Memory B cell (primary cell): ENCODE measurements around the gene MEIOSIN.
"Not testable (repeated sequence)": the region's sequence is repeated elsewhere in the genome, so short reads cannot be mapped to it uniquely, and the experiment has no call there.

Experiments used
- ATAC-seq: fragments of 150-1000 bp; cut with Tn5 transposase; 2 replicates; pipeline ENCODE4 v1.10.0; 2021; ENCODE audit warnings: low read depth, mild to moderate bottlenecking, moderate library complexity
- DNase-seq, 2 donors: peaks; one replicate each; pipeline ENCODE4 v3.0.0; 2022; ENCODE audit warnings: low spot score in 2 of 2
- H3K27ac Mint-ChIP-seq: one replicate; pipeline ENCODE4 v1.8.0; 2022; ENCODE audit warnings: mild to moderate bottlenecking, moderate library complexity, mixed read lengths
- H3K27me3 Mint-ChIP-seq: one replicate; pipeline ENCODE4 v1.8.0; 2022; ENCODE audit warnings: mixed read lengths
- H3K36me3 Mint-ChIP-seq: one replicate; pipeline ENCODE4 v1.8.0; 2022; ENCODE audit warnings: mild to moderate bottlenecking, mixed read lengths
- H3K4me1 Mint-ChIP-seq: one replicate; pipeline ENCODE4 v1.8.0; 2022; ENCODE audit warnings: mixed read lengths
- H3K4me3 Mint-ChIP-seq: one replicate; pipeline ENCODE4 v1.8.0; 2022; ENCODE audit warnings: mild to moderate bottlenecking, moderate library complexity, mixed read lengths
- H3K9me3 Mint-ChIP-seq: one replicate; pipeline ENCODE4 v1.8.0; 2022; ENCODE audit warnings: mixed read lengths

Gene MEIOSIN, protein sequence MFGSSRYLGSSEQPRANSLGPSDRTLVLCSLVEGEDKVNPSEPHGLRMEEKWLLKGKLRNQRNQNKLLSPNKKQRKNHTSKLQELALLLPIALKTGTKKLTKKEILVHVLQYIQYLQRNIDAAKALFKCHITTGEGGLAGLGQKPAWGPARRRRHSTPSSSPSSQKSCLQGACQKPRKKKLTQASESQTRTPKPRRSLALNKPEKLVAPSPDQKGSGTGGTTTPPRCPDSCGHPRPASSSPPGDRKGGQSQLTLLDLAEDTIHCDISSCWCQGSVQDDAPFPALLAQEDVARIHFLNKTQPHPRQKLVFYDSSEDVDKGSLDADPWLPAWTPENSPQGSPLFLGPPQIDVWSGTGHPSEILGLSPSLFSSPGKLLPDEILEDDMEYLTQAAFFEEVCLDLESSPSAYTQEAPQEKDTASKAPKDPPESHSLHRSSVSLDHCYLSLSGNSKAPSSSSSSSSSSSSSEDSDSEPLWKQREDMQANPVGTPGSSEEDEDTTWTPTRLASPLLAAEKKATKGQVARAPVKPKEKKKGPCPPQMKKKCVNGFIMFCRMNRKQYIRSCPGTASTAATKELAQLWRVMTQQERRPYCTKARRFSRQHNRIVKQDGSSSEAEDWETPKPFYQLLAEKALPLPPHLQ

DNA sequence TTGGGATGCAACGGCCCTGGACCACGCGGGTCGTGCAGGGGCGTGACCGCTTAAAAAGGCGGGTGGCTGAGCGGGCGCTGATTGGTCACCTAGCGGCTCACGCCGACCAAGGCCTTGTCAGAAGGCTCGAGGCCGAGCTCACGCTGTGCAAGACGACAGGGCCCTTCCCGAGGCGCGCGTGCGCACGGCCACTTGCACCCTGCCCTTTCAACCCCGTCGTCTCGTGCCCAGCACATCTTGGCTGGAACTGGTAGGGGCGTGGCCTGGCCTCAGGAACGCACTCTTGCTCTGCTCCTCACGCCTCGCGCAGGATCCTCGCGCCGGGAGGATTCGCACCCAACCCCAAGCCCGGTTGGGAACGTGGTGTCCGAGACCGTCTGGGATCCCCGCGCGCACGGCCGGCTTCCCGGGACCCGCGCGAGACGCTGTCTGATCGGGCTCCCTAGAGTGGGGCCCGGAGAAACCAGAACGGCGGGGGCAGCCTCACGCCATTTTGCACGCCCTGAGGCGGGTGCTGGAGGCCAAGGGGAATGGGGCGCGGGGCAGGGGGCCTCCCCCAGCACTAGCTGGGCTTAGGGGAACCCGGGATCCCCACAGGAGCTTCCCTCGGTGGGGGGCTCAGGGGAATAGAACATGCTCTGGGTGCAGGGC, at the start of gene MEIOSIN:
MEIOSIN (plus strand) TSS at position 280 of the 651 bp plus-strand sequence. CDS start 1,938 bp downstream, outside the sequence.
- DNase-seq (no peak), ATAC-seq (no peak)
- H3K9me3 Mint-ChIP-seq = no peaks in the 10 kb centered on the region
- no peak within 1 kb of the TSS for H3K4me3 Mint-ChIP-seq
- H3K27ac Mint-ChIP-seq = no peak within 1 kb of the TSS
- no peaks in the 10 kb centered on the region for H3K27me3 Mint-ChIP-seq
- no peaks in the 10 kb centered on the region for H3K36me3 Mint-ChIP-seq
- H3K4me1 Mint-ChIP-seq = peaks cover 14% of the 10 kb centered on the region

DNA sequence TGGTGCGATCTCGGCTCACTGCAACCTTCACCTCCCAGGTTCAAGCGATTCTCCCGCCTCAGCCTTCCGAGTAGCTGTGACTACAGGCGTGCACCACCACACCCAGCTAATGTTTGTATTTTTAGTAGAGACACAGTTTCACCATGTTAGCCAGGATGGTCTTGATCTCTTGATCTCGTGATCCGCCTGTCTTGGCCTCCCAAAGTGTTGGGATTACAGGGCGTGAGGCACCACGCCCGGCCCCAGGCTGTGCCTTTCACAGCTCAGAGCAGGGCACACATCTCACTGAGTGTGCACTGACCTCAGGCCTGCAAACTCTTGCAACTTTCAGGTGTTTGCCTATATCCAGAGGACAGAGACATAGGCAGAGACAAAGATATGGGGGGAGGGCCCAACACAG, 48.2 kb upstream of the MEIOSIN start:
- peaks cover 14% of the 10 kb centered on the region for H3K4me1 Mint-ChIP-seq
- H3K27ac Mint-ChIP-seq, ATAC-seq, H3K9me3 Mint-ChIP-seq, H3K4me3 Mint-ChIP-seq, H3K27me3 Mint-ChIP-seq, DNase-seq: not testable (repeated sequence)
- H3K36me3 Mint-ChIP-seq = peaks cover 19% of the 10 kb centered on the region

DNA sequence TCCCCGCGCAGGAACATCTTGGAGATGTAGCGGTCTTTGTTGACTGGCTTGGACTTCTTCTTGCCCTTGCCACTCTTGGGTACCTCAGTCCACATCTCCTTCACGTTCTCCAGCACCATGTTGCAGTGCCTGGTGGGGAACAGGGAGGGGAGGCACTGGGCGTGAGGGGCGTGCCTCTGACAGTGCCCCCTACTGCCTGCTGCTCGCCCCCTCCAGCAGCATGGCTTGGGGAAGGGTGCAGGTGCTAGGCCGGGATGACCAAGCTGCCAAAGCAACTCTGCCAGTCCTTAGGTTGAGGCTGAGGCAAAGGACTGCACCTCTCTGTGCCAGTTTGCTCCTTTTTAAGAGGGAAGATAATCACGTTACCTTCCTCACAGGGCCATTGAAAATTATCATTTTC, 45.6 kb upstream of the MEIOSIN start:
- H3K9me3 Mint-ChIP-seq = no peaks in the 10 kb centered on the region
- no peak overlapping the region for H3K4me3 Mint-ChIP-seq
- H3K36me3 Mint-ChIP-seq = peaks cover 21% of the 10 kb centered on the region

DNA sequence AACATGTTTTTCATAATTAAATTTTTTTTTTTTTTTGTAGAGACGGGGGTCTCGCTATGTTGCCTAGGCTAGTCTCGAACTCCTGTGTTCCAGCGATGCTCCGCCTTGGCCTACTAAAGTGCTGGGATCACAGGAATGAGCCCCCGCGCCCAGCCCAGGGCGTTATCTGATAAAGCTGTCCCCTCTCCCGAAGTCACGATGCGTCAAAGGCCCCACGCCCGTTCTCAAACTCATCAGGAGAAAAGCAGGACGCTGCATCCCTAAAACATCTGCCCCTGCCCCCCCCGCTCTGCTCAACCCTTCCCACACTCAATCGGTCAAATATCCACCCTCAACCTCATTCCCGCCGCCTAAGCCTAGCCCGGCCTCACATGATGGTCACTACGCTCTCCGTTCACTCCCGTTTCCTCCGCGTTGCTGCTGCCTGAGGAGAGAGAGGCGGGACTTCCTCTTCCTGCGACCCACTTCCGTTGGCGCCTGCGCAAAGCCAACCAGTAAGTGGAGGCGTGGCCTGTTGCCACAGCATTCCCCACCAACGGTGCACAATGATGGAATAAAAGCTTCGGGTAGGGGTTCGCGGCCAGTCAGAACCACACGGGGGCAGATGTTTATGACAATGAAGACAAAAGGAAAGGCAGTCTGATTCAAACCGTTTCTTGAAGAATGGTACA, 41.6 kb upstream of the MEIOSIN start, which contains the start of gene SNRPD2:
SNRPD2 (minus strand) TSS at position 438 of the 671 bp plus-strand sequence; CDS start at position 373, 65 bp downstream.
- Mint-ChIP-seq H3K4me3 (peak within 1 kb of the TSS; percentile 97), H3K36me3 (peaks cover 19% of the 10 kb centered on the region), H3K27ac (peak within 1 kb of the TSS; percentile 96), H3K9me3 (no peaks in the 10 kb centered on the region), H3K4me1 (peaks cover 13% of the 10 kb centered on the region), H3K27me3 (no peaks in the 10 kb centered on the region)
- ATAC-seq = peak; percentile 52
- DNase-seq = peak in 1 of 2 donors; percentile 92

More for the DNA sequence above, 45.6 kb upstream of the MEIOSIN start:
- no peak overlapping the region for H3K27ac Mint-ChIP-seq
- H3K4me1 Mint-ChIP-seq = peaks cover 13% of the 10 kb centered on the region
- ATAC-seq = no peak
- no peaks in the 10 kb centered on the region for H3K27me3 Mint-ChIP-seq
- no peak for DNase-seq

DNA sequence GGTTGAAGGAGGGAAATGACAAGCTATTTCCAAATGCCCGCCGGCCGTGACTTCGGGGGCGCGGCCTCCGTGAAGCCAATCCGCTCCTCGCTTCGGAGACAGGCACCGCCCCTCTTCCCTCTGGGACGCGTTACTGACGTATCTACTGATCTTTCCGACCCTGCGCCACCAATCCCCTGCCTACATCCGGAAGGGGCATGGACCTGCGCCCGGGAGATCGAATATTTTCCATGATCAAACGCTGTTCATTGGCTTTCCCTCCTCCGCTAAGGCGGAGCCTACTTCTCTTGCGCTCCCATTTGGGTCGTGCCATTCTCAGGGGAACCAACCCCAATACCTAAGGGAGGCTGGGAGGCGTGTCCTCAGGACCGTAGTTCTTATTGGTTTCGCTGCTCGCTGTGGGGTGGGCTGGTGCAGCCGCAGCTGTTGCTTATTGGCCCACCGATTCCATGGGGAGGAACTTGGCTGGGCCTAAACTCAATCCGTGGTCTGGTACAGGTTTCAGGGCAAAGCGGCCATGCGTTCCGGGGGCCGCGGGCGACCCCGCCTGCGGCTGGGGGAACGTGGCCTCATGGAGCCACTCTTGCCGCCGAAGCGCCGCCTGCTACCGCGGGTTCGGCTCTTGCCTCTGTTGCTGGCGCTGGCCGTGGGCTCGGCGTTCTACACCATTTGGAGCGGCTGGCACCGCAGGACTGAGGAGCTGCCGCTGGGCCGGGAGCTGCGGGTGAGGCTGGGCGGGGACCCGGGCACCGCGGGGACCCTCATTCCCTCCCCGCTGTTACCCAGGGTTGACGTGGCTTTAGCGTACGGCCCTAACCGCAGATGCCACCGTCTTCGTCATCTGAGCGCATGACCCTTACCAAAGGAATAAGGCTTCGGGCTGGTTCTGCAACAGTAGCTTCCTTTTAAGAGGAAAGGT, 40.8 kb upstream of the MEIOSIN start, which contains the start of gene QPCTL:
QPCTL (plus strand) TSS at position 480 of the 919 bp plus-strand sequence; CDS start at position 518, 38 bp downstream.
- DNase-seq (peak; percentile 92 to 98), ATAC-seq (peak; percentile 81)
- Mint-ChIP-seq H3K36me3 (peaks cover 16% of the 10 kb centered on the region), H3K4me1 (peaks cover 14% of the 10 kb centered on the region), H3K27ac (peak within 1 kb of the TSS; percentile 96), H3K4me3 (peak within 1 kb of the TSS; percentile 97), H3K9me3 (no peaks in the 10 kb centered on the region), H3K27me3 (no peaks in the 10 kb centered on the region)

DNA sequence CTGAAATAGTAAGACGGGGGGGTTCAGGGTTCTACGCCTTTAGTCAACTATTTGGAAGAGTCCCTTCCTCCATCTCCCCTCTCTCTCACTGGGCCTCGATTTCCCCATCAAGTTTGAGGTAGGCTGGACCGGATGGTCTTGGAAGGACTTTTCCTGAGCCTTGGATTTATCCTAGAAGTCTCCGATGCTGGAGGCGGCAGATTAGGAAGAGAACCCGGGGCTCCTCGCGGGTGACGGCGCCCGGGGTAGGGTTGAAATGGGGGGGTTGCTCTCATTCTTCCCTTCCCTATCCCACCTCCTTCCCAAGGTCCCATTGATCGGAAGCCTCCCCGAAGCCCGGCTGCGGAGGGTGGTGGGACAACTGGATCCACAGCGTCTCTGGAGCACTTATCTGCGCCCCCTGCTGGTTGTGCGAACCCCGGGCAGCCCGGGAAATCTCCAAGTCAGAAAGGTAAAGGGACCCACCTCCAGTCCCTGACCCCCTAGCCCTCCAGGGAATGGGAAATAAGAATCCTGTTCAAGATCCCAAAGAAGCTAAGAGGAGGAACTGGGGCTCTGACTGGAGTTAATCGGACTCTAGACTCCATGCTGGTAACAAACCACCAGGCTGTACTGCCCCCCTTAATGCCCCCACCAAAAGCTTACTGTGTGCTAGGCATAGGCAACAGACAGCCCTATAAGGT, 40.0 kb upstream of the MEIOSIN start:
- Mint-ChIP-seq H3K4me1 (peaks cover 16% of the 10 kb centered on the region), H3K36me3 (peaks cover 18% of the 10 kb centered on the region), H3K4me3 (peak overlapping the region; percentile 97), H3K9me3 (no peaks in the 10 kb centered on the region), H3K27ac (peak overlapping the region; percentile 96), H3K27me3 (no peaks in the 10 kb centered on the region)
- DNase-seq (peak; percentile 69 to 82), ATAC-seq (no peak)

DNA sequence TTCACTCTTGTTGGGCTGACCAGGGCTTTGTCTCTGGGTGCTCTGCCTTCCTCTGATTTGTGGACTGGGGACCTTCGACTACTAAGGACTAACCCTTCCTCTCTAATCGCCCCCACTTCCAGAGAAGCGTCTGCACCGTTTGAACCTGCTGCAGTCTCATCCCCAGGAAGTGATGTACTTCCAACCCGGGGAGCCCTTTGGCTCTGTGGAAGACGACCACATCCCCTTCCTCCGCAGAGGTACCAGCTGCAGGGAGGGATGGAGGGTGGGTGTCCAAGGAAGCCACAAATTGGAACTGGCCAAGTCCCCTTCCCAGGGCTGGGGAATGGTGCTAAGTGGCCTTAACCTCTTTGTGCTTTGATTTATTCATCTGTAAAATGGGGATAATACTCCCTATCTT, 31.6 kb upstream of the MEIOSIN start:
- no peak overlapping the region for H3K4me3 Mint-ChIP-seq
- no peak overlapping the region for H3K27ac Mint-ChIP-seq
- H3K27me3 Mint-ChIP-seq = no peaks in the 10 kb centered on the region
- H3K4me1 Mint-ChIP-seq = peaks cover 15% of the 10 kb centered on the region
- H3K36me3 Mint-ChIP-seq = peaks cover 13% of the 10 kb centered on the region
- peaks cover 1% of the 10 kb centered on the region for H3K9me3 Mint-ChIP-seq
- ATAC-seq (no peak), DNase-seq (no peak)

DNA sequence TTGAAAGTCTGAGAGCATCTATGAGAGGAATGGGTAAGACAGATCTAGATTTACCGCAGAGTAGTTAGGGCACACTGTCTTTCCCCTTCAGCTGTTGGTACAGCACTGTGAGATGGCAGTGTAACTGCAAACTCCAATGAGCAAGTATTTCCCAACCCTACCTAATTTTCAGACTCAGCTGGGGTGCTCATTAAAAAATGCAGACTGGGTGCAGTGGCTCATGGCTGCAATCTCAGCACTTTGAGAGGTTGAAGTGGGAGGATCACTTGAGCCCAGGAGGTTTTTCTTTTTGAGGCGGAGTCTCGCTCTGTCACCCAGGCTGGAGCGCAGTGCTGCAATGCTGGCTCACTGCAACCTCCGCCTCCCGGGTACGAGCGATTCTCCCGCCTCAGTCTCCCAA, 28.1 kb upstream of the MEIOSIN start:
- Mint-ChIP-seq H3K27ac (no peak overlapping the region), H3K4me3 (no peak overlapping the region), H3K36me3 (peaks cover 13% of the 10 kb centered on the region), H3K9me3 (peaks cover 1% of the 10 kb centered on the region), H3K4me1 (peaks cover 14% of the 10 kb centered on the region), H3K27me3 (no peaks in the 10 kb centered on the region)
- DNase-seq (no peak), ATAC-seq (no peak)

DNA sequence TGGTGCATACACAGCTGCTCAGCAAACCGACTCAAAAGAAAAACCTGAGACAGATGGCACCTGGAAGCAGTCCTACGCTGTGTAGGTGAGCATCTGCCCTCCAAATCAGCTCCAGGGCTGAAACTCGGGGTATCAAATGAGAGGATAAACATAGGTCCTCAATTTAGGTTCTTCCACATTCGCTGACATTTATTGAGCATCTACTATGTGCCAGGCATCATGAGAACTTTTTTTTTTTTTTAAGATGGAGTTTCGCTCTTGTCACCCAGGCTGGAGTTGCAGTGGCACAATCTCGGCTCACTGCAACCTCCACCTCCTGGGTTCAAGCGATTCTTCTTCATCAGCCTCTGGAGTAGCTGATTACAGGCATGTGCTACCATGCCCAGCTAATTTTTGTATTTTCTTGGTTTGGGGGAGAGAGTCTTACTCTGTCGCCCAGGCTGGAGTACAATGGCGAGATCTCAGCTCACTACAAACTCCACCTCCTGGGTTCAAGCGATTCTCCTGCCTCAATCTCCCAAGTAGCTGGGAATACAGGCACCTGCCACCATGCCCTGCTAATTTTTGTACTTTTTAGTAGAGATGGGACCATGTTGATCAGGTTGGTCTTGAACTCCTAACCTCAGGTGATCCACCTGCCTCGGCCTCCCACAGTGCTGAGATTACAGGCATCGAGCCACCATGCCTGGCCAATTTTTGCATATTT, 27.4 kb upstream of the MEIOSIN start:
- peak overlapping the region; percentile 21 for H3K4me3 Mint-ChIP-seq
- no peak for DNase-seq
- no peaks in the 10 kb centered on the region for H3K27me3 Mint-ChIP-seq
- peaks cover 19% of the 10 kb centered on the region for H3K4me1 Mint-ChIP-seq
- H3K27ac Mint-ChIP-seq = peak overlapping the region; percentile 83
- no peak for ATAC-seq
- peaks cover 13% of the 10 kb centered on the region for H3K36me3 Mint-ChIP-seq
- peaks cover 1% of the 10 kb centered on the region for H3K9me3 Mint-ChIP-seq

DNA sequence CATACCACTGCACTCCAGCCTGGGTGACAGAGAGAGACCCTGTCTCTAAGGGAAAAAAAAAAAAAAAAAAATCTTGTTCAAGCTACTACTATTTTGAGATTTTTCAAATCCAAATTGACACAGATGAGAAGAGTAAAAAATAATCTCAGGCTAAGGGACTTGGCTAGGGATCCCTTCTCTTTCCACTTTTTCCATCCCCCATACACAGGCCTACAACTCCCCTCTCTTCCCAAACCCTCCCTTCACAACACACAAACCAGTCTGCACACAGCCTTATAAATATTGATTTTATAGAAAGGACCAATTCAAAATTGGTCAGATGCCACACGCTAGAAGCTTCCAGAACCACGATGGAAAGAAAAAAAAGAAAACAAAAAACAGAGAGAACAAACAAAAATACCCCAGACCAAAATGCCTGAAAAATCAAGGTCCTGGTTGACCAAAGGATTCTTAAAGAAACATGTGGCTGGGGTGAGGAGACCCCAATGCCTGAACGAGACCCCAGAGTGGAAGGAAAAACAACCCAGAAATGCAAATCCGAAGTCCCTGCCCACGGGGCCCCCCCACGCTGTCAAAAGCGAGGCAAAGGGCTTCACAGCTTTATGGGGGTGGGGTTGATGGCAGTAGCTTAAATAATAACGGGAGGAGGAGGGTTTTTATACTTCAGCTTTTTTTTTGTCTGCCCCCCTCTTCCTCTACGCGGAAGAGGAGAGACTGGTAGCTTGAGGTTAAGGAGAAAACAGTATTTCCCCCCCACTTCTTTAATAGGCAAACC, 22.7 kb upstream of the MEIOSIN start:
- no peak for ATAC-seq
- Mint-ChIP-seq H3K27me3 (no peaks in the 10 kb centered on the region), H3K36me3 (peaks cover 7% of the 10 kb centered on the region), H3K27ac (peak overlapping the region; percentile 82), H3K9me3 (no peaks in the 10 kb centered on the region), H3K4me1 (peaks cover 18% of the 10 kb centered on the region), H3K4me3 (no peak overlapping the region)
- no peak for DNase-seq

DNA sequence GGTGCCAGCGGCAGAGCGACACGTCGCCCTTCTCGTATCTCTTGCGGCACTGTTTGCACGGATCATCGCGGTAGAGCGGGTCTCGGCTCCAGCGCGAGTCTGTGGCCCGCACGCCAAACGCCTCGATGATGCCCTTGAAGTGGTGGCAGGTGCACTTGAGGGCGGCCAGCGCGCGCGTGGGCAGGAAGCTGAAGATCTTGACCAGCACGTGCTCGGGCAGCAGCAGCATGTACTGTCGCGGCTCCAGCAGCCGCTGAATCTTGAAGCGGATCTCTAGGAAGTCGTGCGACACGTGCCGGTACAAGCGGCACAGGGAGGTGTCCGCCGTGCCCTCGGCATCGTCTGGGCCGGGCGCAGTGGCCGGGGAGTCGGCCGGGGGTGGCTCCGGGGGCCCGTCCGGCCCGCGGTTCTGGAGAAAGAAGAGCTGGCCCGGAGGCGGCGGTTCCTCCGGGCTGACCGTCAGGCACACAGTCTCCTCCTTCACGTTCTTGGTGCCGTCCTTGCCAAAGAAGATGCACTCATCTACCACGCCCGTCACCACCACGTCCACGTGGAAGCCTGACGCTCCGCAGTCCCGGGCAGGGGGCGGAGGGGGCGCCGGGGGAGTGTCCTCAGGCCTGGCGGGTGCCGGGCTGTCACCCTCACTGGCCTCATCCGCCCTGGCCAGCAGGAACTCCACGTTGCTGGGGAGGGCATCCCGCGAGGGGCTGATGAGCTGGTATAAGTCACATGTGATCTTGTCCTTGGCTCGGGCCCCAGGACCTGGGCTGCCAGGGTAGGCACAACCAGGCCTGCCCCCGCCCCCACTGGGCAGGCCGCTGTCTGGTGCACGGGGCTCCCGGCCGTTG, 21.2 kb upstream of the MEIOSIN start:
- Mint-ChIP-seq H3K9me3 (no peaks in the 10 kb centered on the region), H3K27me3 (no peaks in the 10 kb centered on the region), H3K4me1 (peaks cover 23% of the 10 kb centered on the region), H3K27ac (no peak overlapping the region), H3K4me3 (no peak overlapping the region), H3K36me3 (peaks cover 7% of the 10 kb centered on the region)
- ATAC-seq (no peak), DNase-seq (no peak)
